Breast epithelium (tissue), 4 donors: ENCODE measurements around the gene LTF. TPM values are rescaled to one million over a fixed set of nuclear protein-coding genes. Genes with fewer than 3 reads are reported as not detected.

Source experiments
- DNase-seq, 2 donors: peaks; one replicate each; pipeline ENCODE4 v3.0.0-alpha.2; 2019; ENCODE audit warnings: low spot score in 2 of 2
- H3K27ac ChIP-seq, 2 donors: fragments of 200-600 bp; sonication (generic) in 1 of 2; one replicate each; pipeline ENCODE4 v1.5.1; 2016 to 2019; ENCODE audit warnings: mild to moderate bottlenecking in 1 of 2
- H3K27me3 ChIP-seq, 2 donors: fragments of 200-600 bp; sonication (generic) in 1 of 2; one replicate each; pipeline versions ENCODE4 v1.5.1 to v1.6.0; 2017 to 2019; ENCODE audit warnings: control low read depth in 1 of 2, mild to moderate bottlenecking in 1 of 2
- H3K36me3 ChIP-seq: fragments of 200-600 bp; one replicate; pipeline ENCODE4 v1.5.1; 2019
- H3K4me1 ChIP-seq, 2 donors: fragments of 200-600 bp; sonication (generic); one replicate each; pipeline ENCODE4 v1.5.1; 2016 to 2019; ENCODE audit warnings: control low read depth in 1 of 2
- H3K4me3 ChIP-seq, 3 donors: fragments of 200-600 bp; sonication (generic); 1 replicate in 2 of 3; 2 replicates in 1 of 3; pipeline ENCODE4 v1.5.1; 2016 to 2019; ENCODE audit warnings: mild to moderate bottlenecking in 3 of 3, moderate library complexity in 2 of 3
- H3K9me3 ChIP-seq, 2 donors: fragments of 200-600 bp; sonication (generic) in 1 of 2; one replicate each; pipeline ENCODE4 v1.5.1; 2016 to 2019; ENCODE audit warnings: control low read depth in 1 of 2
- POLR2A ChIP-seq: fragments of 450-650 bp; IDR thresholded peaks from one replicate; pipeline ENCODE4 v1.6.1; 2016; ENCODE audit warnings: antibody characterized with exemption, mild to moderate bottlenecking, moderate library complexity
- POLR2AphosphoS5 ChIP-seq, 3 donors: sonication (generic); formaldehyde crosslinking; IDR thresholded peaks; one replicate each; pipeline ENCODE4 v1.6.1; 2017; ENCODE audit warnings: antibody characterized with exemption in 3 of 3
- intact Hi-C: fragments of 100-400 bp; cut with DNase I; formaldehyde crosslinking; loops from one replicate; pipeline ENCODE4 v1.15.1; 2023; ENCODE audit warnings: low total_unique reads
- total RNA-seq, 3 donors: library from RNA; depleted of rRNA; stranded (reverse); fragments of >200 nt; gene quantifications; one replicate each; pipeline ENCODE4 v1.1.0, GENCODE V29; 2016
- TF ChIP-seq, protein P1 (sequence below), 3 donors: fragments of 450-650 bp; IDR thresholded peaks; one replicate each; pipeline ENCODE4 v1.5.1; 2016 to 2017; ENCODE audit warnings: antibody characterized with exemption in 3 of 3, mild to moderate bottlenecking in 3 of 3, moderate library complexity in 3 of 3

Gene LTF
- total RNA-seq, 3 donors from 2014 or later: 78.7 to 282 (median 190) TPM

DNA sequence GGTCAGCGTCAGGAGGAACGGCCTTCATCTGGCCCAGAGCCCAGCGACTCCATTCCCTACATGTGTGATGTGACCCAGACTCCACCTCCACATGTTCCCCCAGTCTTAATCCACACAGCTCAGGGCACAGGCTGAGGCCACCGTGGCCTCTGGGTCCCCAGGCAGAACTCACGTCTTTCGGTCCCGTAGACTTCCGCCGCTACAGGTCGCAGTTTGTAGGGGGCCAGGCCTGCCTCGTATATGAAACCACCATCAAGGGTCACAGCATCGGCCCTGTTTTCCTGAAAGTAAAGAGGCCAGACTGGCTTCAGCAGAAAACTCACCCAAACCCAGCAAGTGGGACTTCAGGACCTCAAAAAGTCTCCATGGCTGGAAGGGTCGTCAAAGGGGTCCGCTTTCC lies 8.6 kb downstream of the LTF start:
- Histone ChIP-seq H3K4me3 (no peak overlapping the region), H3K9me3 (no peaks in the 10 kb centered on the region), H3K27ac (no peak overlapping the region), H3K4me1 (no peaks in the 10 kb centered on the region), H3K27me3 (no peaks in the 10 kb centered on the region), H3K36me3 (no peaks in the 10 kb centered on the region)
- intact Hi-C loops: no loop called here
- TF ChIP-seq, protein P1, sequence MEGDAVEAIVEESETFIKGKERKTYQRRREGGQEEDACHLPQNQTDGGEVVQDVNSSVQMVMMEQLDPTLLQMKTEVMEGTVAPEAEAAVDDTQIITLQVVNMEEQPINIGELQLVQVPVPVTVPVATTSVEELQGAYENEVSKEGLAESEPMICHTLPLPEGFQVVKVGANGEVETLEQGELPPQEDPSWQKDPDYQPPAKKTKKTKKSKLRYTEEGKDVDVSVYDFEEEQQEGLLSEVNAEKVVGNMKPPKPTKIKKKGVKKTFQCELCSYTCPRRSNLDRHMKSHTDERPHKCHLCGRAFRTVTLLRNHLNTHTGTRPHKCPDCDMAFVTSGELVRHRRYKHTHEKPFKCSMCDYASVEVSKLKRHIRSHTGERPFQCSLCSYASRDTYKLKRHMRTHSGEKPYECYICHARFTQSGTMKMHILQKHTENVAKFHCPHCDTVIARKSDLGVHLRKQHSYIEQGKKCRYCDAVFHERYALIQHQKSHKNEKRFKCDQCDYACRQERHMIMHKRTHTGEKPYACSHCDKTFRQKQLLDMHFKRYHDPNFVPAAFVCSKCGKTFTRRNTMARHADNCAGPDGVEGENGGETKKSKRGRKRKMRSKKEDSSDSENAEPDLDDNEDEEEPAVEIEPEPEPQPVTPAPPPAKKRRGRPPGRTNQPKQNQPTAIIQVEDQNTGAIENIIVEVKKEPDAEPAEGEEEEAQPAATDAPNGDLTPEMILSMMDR (IDR thresholded peaks at IDR 0.05): no peak
- TF ChIP-seq POLR2A (no peak), POLR2AphosphoS5 (IDR thresholded peaks at IDR 0.05) (no peak)
- DNase-seq: no peak

DNA sequence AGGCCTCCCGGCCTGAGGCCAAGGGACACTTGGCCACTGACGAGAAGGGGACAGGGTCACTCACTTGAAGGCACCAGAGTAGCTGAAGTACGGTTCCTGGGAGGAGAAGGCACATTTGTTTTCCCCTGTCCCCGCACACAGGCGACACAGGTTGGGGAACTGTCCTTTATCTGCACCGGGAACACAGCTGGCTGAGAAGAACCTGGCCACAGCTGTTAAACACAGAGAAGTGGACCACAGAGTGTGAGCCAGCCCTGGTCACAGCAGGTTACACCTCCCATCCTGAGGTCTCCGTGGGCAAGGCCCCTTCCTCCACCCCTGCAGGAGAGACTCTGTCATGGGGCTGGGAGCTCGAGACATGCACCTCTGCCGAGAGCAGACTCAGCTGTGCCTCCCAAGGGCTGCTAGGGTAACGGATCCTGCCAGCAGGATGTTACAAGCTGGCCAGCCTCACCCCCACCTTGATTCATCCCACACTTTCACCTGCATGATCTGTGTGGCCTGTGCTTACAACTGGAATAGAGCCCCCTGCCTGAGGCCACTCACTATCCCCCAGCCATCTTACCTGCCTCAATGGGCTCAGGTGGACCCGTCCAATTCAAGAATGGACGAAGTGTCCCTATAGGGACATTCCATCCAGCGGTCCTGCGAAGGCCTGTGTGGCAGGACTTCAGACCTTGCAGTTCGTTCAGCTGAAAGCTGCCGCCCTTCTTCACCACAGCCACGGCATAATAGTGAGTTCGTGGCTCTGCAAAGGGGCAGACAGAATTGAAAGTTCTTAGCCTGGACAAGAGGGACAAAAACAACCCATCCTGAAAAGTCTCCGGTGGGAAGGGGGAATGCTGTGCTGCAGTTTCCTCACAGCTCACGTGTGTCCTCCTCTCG lies 9.2 kb downstream of the LTF start:
- Histone ChIP-seq H3K4me3 (no peak overlapping the region), H3K27ac (no peak overlapping the region), H3K36me3 (no peaks in the 10 kb centered on the region), H3K9me3 (no peaks in the 10 kb centered on the region), H3K4me1 (no peaks in the 10 kb centered on the region), H3K27me3 (no peaks in the 10 kb centered on the region)
- intact Hi-C loops: no loop called here
- TF ChIP-seq POLR2AphosphoS5 (IDR thresholded peaks at IDR 0.05) (no peak), POLR2A (no peak)
- TF ChIP-seq, protein P1 (IDR thresholded peaks at IDR 0.05): no peak
- DNase-seq: no peak

DNA sequence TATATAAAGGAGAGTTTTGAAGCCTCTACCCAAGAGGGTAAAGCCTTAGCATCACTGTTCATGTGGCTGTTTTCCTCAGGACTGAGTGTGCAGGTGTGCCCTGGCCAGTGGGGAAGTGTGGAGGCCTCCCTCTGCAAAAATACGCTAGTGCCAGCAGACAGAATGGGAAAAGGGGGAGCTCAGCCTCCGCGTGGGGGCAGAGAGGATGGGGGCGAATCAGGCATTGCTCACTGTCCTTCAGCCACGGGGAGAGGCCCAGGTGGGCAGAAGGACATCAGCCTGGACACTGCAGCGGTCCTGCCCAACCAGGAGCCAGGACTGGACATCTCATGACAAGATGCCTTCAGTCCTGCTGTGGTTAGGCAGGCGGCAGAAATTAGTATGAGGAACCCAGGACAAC lies 10.1 kb downstream of the LTF start:
- no peak overlapping the region for H3K4me3 ChIP-seq
- TF ChIP-seq, protein P1 (IDR thresholded peaks at IDR 0.05): no peak
- TF ChIP-seq POLR2A (no peak), POLR2AphosphoS5 (IDR thresholded peaks at IDR 0.05) (no peak)
- no peaks in the 10 kb centered on the region for H3K27me3 ChIP-seq
- no peaks in the 10 kb centered on the region for H3K36me3 ChIP-seq
- DNase-seq: no peak
- H3K9me3 ChIP-seq: no peaks in the 10 kb centered on the region
- H3K27ac ChIP-seq: no peak overlapping the region
- intact Hi-C loops: no loop called here
- no peaks in the 10 kb centered on the region for H3K4me1 ChIP-seq

DNA sequence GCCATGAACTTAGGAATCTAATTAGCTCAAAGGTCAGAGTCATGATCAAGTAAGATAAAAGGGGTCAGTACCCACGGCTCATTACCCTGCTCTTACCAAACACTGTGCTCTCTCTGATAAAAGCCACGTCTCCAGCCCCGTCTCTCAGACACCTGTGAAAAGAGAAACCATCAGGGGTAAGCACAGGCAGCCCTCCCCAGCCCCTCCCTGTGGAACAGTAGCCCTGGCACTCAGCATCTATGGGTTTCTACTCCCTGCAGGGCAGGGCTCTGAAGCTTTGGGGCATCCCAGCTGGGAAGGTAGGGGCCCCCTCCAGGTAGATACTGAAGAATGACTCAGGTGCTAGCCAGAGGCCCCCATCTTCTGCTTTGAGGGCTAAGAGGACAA lies 10.5 kb downstream of the LTF start:
- no peak for DNase-seq

More for the DNA sequence above, 10.5 kb downstream of the LTF start:
- H3K27ac ChIP-seq: no peak overlapping the region
- H3K36me3 ChIP-seq: no peaks in the 10 kb centered on the region
- H3K4me3 ChIP-seq: no peak overlapping the region
- H3K4me1 ChIP-seq: no peaks in the 10 kb centered on the region
- no peaks in the 10 kb centered on the region for H3K9me3 ChIP-seq
- intact Hi-C loops: no loop called here
- TF ChIP-seq POLR2A (no peak), POLR2AphosphoS5 (IDR thresholded peaks at IDR 0.05) (no peak)
- TF ChIP-seq, protein P1 (IDR thresholded peaks at IDR 0.05): no peak
- no peaks in the 10 kb centered on the region for H3K27me3 ChIP-seq
